ENCODE results near the gene E4F1. TPM values are rescaled to one million over a fixed set of nuclear protein-coding genes. Genes with fewer than 3 reads are reported as not detected.

E4F1 gene
- total and polyA plus RNA-seq, 2 donors from 2014 or later: 13.6 to 26.0 TPM

- H3K27me3 ChIP-seq (ENCODE audit: control insufficient read depth, insufficient read depth, low read length): no peaks in the 10 kb centered on the region
- H3K36me3 ChIP-seq (ENCODE audit: control insufficient read depth in 2 of 3, insufficient read depth in 3 of 3, low read length in 3 of 3): no peaks in the 10 kb centered on the region
- H3K27ac ChIP-seq (ENCODE audit: low read depth in 2 of 2, low read length in 2 of 2): no peak within 1 kb of the TSS
- no peak within 1 kb of the TSS for H3K4me3 ChIP-seq (ENCODE audit: low read length in 3 of 3)
- intact Hi-C loops (cut with DNase I): no loop called here
- H3K9me3 ChIP-seq (ENCODE audit: control insufficient read depth in 2 of 3, insufficient read depth in 1 of 3, low read length in 3 of 3): no peaks in the 10 kb centered on the region
- no peak within 1 kb of the TSS for H3K9ac ChIP-seq (ENCODE audit: low read length in 3 of 3)
- peak in 2 of 5 donors; percentile 43 to 58 for DNase-seq
- peaks cover 0 to 3% (median 0%) of the 10 kb centered on the region in 3 donors for H3K4me1 ChIP-seq (ENCODE audit: control insufficient read depth in 2 of 3, insufficient read depth in 2 of 3, low read depth in 1 of 3, low read length in 3 of 3)
- FAIRE-seq: no peak
- no peak for TF ChIP-seq CTCF (IDR thresholded peaks at IDR 0.05; ENCODE audit: borderline replicate concordance, extremely low read depth, insufficient read depth)
These were observed 27.0 kb upstream of the E4F1 start, which contains the start of gene CASKIN1 for GRCh38 chr16:2196162-2196980. TSS of gene CASKIN1 (minus strand) at chr16:2196605. CDS start at chr16:2196432, 173 bp downstream.

GRCh38 chr16:2196981-2197511 lies 26.3 kb upstream of the E4F1 start:
- H3K4me3 ChIP-seq (ENCODE audit: low read length in 3 of 3): no peak overlapping the region
- no peaks in the 10 kb centered on the region for H3K9me3 ChIP-seq (ENCODE audit: control insufficient read depth in 2 of 3, insufficient read depth in 1 of 3, low read length in 3 of 3)
- H3K36me3 ChIP-seq (ENCODE audit: control insufficient read depth in 2 of 3, insufficient read depth in 3 of 3, low read length in 3 of 3): no peaks in the 10 kb centered on the region
- DNase-seq: no peak
- no peak overlapping the region for H3K9ac ChIP-seq (ENCODE audit: low read length in 3 of 3)
- TF ChIP-seq CTCF (IDR thresholded peaks at IDR 0.05; ENCODE audit: borderline replicate concordance, extremely low read depth, insufficient read depth): no peak
- H3K27ac ChIP-seq (ENCODE audit: low read depth in 2 of 2, low read length in 2 of 2): no peak overlapping the region
- intact Hi-C loops (cut with DNase I): no loop called here
- H3K4me1 ChIP-seq (ENCODE audit: control insufficient read depth in 2 of 3, insufficient read depth in 2 of 3, low read depth in 1 of 3, low read length in 3 of 3): peaks cover 0 to 3% (median 0%) of the 10 kb centered on the region in 3 donors
- no peak for FAIRE-seq
- no peaks in the 10 kb centered on the region for H3K27me3 ChIP-seq (ENCODE audit: control insufficient read depth, insufficient read depth, low read length)

- Histone ChIP-seq H3K36me3 (ENCODE audit: control insufficient read depth in 2 of 3, insufficient read depth in 3 of 3, low read length in 3 of 3) (no peaks in the 10 kb centered on the region), H3K4me3 (ENCODE audit: low read length in 3 of 3) (no peak overlapping the region), H3K27ac (ENCODE audit: low read depth in 2 of 2, low read length in 2 of 2) (no peak overlapping the region), H3K9ac (ENCODE audit: low read length in 3 of 3) (no peak overlapping the region), H3K27me3 (ENCODE audit: control insufficient read depth, insufficient read depth, low read length) (no peaks in the 10 kb centered on the region), H3K4me1 (ENCODE audit: control insufficient read depth in 2 of 3, insufficient read depth in 2 of 3, low read depth in 1 of 3, low read length in 3 of 3) (peaks cover 0 to 3% (median 0%) of the 10 kb centered on the region in 3 donors), H3K9me3 (ENCODE audit: control insufficient read depth in 2 of 3, insufficient read depth in 1 of 3, low read length in 3 of 3) (no peaks in the 10 kb centered on the region)
- DNase-seq: no peak
- no peak for TF ChIP-seq CTCF (IDR thresholded peaks at IDR 0.05; ENCODE audit: borderline replicate concordance, extremely low read depth, insufficient read depth)
- FAIRE-seq: no peak
- intact Hi-C loops (cut with DNase I): no loop called here
These were observed 25.6 kb upstream of the E4F1 start for GRCh38 chr16:2197765-2198164.

Data from kidney (tissue), 14 donors.